Measurements from ENCODE around the gene NANOS2.
"Not testable (repeated sequence)": the region's sequence is repeated elsewhere in the genome, so short reads cannot be mapped to it uniquely, and the experiment has no call there.

The NANOS2 gene

GRCh38 chr19:45873219-45873772 is 41.3 kb downstream of the NANOS2 start:
- no peak for DNase-seq

GRCh38 chr19:45872095-45872919 is 42.3 kb downstream of the NANOS2 start:
- no peak for DNase-seq

- DNase-seq: no peak
These were observed 43.8 kb downstream of the NANOS2 start for GRCh38 chr19:45870798-45871197.

GRCh38 chr19:45867241-45867640 is 47.3 kb downstream of the NANOS2 start:
- DNase-seq: not testable (repeated sequence)

GRCh38 chr19:45866400-45867176 is 48.0 kb downstream of the NANOS2 start:
- no peak for DNase-seq

GRCh38 chr19:45865269-45865948 is 49.2 kb downstream of the NANOS2 start:
- no peak for DNase-seq

GRCh38 chr19:45864629-45865082 is 49.9 kb downstream of the NANOS2 start:
- no peak for DNase-seq

GRCh38 chr19:45863840-45864628 is 50.5 kb downstream of the NANOS2 start, which contains the start of gene FOXA3:
Gene FOXA3 (plus strand): TSS chr19:45864326. CDS start chr19:45864457, 131 bp downstream.
- no peak for DNase-seq

GRCh38 chr19:45863335-45863839 is 51.2 kb downstream of the NANOS2 start:
- no peak for DNase-seq
